Measurements from ENCODE around the gene DRICH1.
"Not testable (repeated sequence)": the region's sequence is repeated elsewhere in the genome, so short reads cannot be mapped to it uniquely, and the experiment has no call there.

The DRICH1 gene

GRCh38 chr22:23565915-23566704 lies 66.0 kb downstream of the DRICH1 start:
- DNase-seq = no peak

- no peak for DNase-seq
Measured at GRCh38 chr22:23565305-23565914, 66.7 kb downstream of the DRICH1 start.

GRCh38 chr22:23564276-23564675 lies 67.8 kb downstream of the DRICH1 start:
- DNase-seq = no peak

- no peak for DNase-seq
Measured at GRCh38 chr22:23563111-23563510, 69.0 kb downstream of the DRICH1 start.

GRCh38 chr22:23562186-23562585 lies 69.9 kb downstream of the DRICH1 start:
- DNase-seq = no peak

GRCh38 chr22:23561025-23561510 lies 71.1 kb downstream of the DRICH1 start:
- not testable (repeated sequence) for DNase-seq

GRCh38 chr22:23560215-23560614 lies 71.9 kb downstream of the DRICH1 start:
- DNase-seq = not testable (repeated sequence)
